ENCODE data around the gene NKD2.

The NKD2 gene

DNA sequence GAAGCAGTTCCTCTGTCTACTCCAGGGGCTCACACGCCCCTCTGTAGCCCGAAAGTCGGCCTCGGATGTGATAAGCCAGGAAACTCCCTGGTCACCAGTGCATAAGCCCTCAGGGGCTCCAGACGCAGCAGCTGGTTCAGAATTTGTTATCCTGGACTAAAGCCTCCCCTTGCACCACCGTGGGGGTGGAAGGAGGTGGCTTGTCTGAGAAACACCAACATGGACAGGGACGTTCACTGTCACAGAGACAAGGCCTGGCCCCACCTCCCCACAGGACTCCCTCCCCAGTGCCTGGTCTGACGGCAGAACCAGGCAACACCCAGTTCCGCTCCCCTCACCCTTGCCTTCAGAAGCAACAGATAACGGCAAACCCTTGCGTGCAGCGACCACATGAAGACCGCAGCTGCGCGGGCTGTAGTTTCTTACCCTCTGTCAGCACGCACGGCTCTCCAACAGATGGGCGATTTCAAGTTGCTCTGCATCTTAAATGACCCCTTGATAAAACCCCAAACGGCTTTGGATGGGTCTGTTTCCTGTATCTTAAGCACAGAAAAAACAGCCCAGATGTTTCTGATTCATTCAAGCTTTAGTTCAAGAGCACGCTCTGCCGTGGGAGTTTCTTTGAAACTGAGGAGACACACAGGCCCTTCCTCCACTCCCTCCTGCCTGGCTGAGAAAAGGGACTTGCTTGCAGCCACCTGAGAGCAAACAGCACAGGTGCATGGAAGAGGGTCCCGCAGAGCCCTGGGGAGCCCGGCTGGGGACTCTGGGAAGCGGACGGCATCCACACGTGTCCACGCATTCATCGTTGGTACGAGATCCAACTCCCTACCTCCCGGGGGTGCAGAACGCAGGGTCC, 44.7 kb upstream of the NKD2 start:
- Histone ChIP-seq H3K4ac (ENCODE audit: low read depth, low read length) (no peak overlapping the region), H2AFZ (ENCODE audit: insufficient read depth, low read length, poor library complexity) (no peak overlapping the region), H3K23ac (ENCODE audit: low read length) (no peak overlapping the region), H3K9ac (ENCODE audit: low read length) (no peak overlapping the region), H3K27me3 (ENCODE audit: insufficient read depth, low read length) (peaks cover 4% of the 10 kb centered on the region), H3K18ac (ENCODE audit: low read length) (no peak overlapping the region), H2BK5ac (ENCODE audit: low read depth, low read length, poor library complexity) (no peak overlapping the region), H3K4me3 (ENCODE audit: low read depth, low read length) (no peak overlapping the region), H4K8ac (ENCODE audit: low read depth, low read length) (no peak overlapping the region), H2AK5ac (ENCODE audit: low read length) (no peak overlapping the region), H4K91ac (ENCODE audit: low read depth, low read length) (no peak overlapping the region), H3K79me2 (ENCODE audit: control insufficient read depth, insufficient read depth, low read length, poor library complexity) (no peaks in the 10 kb centered on the region), H3K27ac (ENCODE audit: low read depth, low read length) (no peak overlapping the region), H4K12ac (ENCODE audit: low read depth, low read length) (no peak overlapping the region), H3K4me2 (ENCODE audit: low read length) (no peak overlapping the region), H3K4me1 (ENCODE audit: control insufficient read depth in 1 of 2, insufficient read depth in 2 of 2, low read length in 2 of 2) (no peaks in the 10 kb centered on the region), H3K14ac (ENCODE audit: low read length) (no peak overlapping the region), H2BK120ac (ENCODE audit: insufficient read depth, low read length, poor library complexity) (no peak overlapping the region), H3K79me1 (ENCODE audit: low read length) (no peaks in the 10 kb centered on the region), H3K9me3 (ENCODE audit: insufficient read depth, low read depth, low read length) (no peaks in the 10 kb centered on the region), H2BK12ac (ENCODE audit: low read length) (no peak overlapping the region), H3K36me3 (ENCODE audit: control insufficient read depth in 1 of 2, insufficient read depth in 2 of 2, low read length in 2 of 2) (no peaks in the 10 kb centered on the region)
- no peak for DNase-seq
- WGBS (ENCODE audit: extremely low coverage, insufficient coverage, insufficient read length): no CpG with 5 or more reads among the region's 31 CpGs

DNA sequence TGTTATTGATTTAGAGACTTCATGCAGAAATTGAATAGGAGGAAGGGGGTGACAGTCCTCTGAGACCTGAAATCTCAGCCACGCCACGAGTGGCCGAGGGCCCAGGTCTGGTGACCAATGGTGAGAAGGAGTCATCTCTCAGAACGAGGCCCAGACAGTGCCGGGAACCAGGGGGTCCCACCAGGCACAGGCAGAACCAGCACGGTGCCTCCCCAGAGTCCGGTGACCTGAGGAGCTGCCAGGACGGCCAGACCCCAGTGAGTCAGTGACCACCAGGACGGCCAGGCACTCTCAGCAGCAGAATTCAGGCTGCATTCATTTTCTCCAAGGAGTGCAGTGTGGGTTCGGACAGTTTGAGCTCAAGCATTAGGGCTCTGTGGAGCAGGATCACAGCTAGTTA, 43.8 kb upstream of the NKD2 start:
- no CpG with 5 or more reads among the region's 10 CpGs for WGBS (ENCODE audit: extremely low coverage, insufficient coverage, insufficient read length)
- no peak overlapping the region for H2BK12ac ChIP-seq (ENCODE audit: low read length)

DNA sequence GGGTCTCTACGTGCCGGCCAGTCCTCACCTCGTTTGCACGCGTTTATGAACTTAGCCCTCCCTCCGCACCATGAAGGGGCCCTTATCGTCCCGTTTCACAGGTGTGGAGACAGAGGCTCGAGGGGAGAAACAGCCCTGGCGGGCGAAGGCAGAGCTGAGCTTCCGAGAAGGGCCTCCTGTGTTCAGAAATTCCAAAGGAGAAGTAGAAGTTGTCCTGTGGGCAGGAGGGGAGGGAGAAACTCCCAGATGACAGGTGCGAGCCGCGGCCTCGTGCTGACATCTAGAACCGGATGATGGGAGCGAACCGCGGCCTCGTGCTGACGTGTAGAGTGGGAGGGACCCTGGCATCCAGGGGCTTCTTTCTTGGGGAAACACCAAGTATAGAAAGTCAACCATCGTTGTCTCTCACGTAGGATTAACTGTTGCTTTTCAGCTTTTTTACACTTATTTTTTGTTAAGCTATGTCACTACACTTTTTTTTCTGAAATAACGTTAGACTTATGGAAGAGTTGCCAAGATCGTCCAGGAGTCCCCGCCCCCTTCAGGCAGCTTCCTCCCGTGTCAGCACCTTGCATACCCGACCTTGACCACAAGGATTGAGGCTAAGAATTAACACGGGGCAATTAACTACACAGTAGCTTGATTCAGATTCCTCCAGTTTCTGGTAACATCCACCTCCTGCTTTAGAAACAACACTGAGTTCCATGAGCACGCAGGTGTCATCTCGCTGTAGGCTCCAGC, 42.8 kb upstream of the NKD2 start:
- Histone ChIP-seq H3K4me1 (ENCODE audit: control insufficient read depth in 1 of 2, insufficient read depth in 2 of 2, low read length in 2 of 2) (no peaks in the 10 kb centered on the region), H2BK120ac (ENCODE audit: insufficient read depth, low read length, poor library complexity) (no peak overlapping the region)
- no CpG with 5 or more reads among the region's 32 CpGs for WGBS (ENCODE audit: extremely low coverage, insufficient coverage, insufficient read length)

More for the DNA sequence above, 43.8 kb upstream of the NKD2 start:
- no peak overlapping the region for H3K9ac ChIP-seq (ENCODE audit: low read length)
- H3K4ac ChIP-seq (ENCODE audit: low read depth, low read length): no peak overlapping the region
- no peak overlapping the region for H3K18ac ChIP-seq (ENCODE audit: low read length)
- H3K27me3 ChIP-seq (ENCODE audit: insufficient read depth, low read length): peaks cover 4% of the 10 kb centered on the region
- DNase-seq: no peak
- no peak overlapping the region for H4K91ac ChIP-seq (ENCODE audit: low read depth, low read length)
- H3K14ac ChIP-seq (ENCODE audit: low read length): no peak overlapping the region
- no peak overlapping the region for H3K23ac ChIP-seq (ENCODE audit: low read length)
- no peak overlapping the region for H2BK5ac ChIP-seq (ENCODE audit: low read depth, low read length, poor library complexity)
- H4K12ac ChIP-seq (ENCODE audit: low read depth, low read length): no peak overlapping the region
- H3K36me3 ChIP-seq (ENCODE audit: control insufficient read depth in 1 of 2, insufficient read depth in 2 of 2, low read length in 2 of 2): no peaks in the 10 kb centered on the region
- no peak overlapping the region for H4K8ac ChIP-seq (ENCODE audit: low read depth, low read length)
- no peak overlapping the region for H3K4me3 ChIP-seq (ENCODE audit: low read depth, low read length)
- H3K79me1 ChIP-seq (ENCODE audit: low read length): no peaks in the 10 kb centered on the region
- H3K9me3 ChIP-seq (ENCODE audit: insufficient read depth, low read depth, low read length): no peaks in the 10 kb centered on the region
- no peak overlapping the region for H3K4me2 ChIP-seq (ENCODE audit: low read length)
- no peak overlapping the region for H2BK120ac ChIP-seq (ENCODE audit: insufficient read depth, low read length, poor library complexity)
- H2AK5ac ChIP-seq (ENCODE audit: low read length): no peak overlapping the region
- H3K27ac ChIP-seq (ENCODE audit: low read depth, low read length): no peak overlapping the region
- H3K79me2 ChIP-seq (ENCODE audit: control insufficient read depth, insufficient read depth, low read length, poor library complexity): no peaks in the 10 kb centered on the region
- H3K4me1 ChIP-seq (ENCODE audit: control insufficient read depth in 1 of 2, insufficient read depth in 2 of 2, low read length in 2 of 2): no peaks in the 10 kb centered on the region
- H2AFZ ChIP-seq (ENCODE audit: insufficient read depth, low read length, poor library complexity): no peak overlapping the region

DNA sequence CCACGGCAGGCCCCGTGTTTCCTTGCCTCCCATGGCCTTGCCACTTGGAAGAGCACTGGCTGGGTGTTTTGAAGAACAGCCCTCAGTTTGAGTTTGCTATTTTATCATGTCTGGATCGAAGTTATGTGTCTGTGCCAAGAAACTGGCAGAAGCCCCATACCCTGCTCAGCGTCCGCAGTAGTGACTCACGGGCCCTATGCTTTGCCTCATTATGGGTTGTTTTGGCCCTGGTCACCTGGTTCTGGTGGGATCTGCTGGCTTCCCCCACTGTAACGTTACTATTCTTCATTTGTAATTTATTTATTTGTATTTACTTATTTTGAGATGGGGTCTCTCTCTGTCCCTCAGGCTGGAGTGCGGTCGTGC, 42.3 kb upstream of the NKD2 start:
- Histone ChIP-seq H3K23ac (ENCODE audit: low read length) (no peak overlapping the region), H3K14ac (ENCODE audit: low read length) (no peak overlapping the region)

More for the DNA sequence above, 42.8 kb upstream of the NKD2 start:
- Histone ChIP-seq H2BK12ac (ENCODE audit: low read length) (no peak overlapping the region), H3K79me1 (ENCODE audit: low read length) (no peaks in the 10 kb centered on the region), H3K27ac (ENCODE audit: low read depth, low read length) (no peak overlapping the region), H3K27me3 (ENCODE audit: insufficient read depth, low read length) (peaks cover 4% of the 10 kb centered on the region), H3K36me3 (ENCODE audit: control insufficient read depth in 1 of 2, insufficient read depth in 2 of 2, low read length in 2 of 2) (no peaks in the 10 kb centered on the region), H3K9me3 (ENCODE audit: insufficient read depth, low read depth, low read length) (no peaks in the 10 kb centered on the region), H4K91ac (ENCODE audit: low read depth, low read length) (no peak overlapping the region), H3K23ac (ENCODE audit: low read length) (no peak overlapping the region), H2AK5ac (ENCODE audit: low read length) (no peak overlapping the region), H3K14ac (ENCODE audit: low read length) (no peak overlapping the region), H3K9ac (ENCODE audit: low read length) (no peak overlapping the region), H3K4ac (ENCODE audit: low read depth, low read length) (no peak overlapping the region), H3K4me3 (ENCODE audit: low read depth, low read length) (no peak overlapping the region), H2BK5ac (ENCODE audit: low read depth, low read length, poor library complexity) (no peak overlapping the region), H3K79me2 (ENCODE audit: control insufficient read depth, insufficient read depth, low read length, poor library complexity) (no peaks in the 10 kb centered on the region), H4K12ac (ENCODE audit: low read depth, low read length) (no peak overlapping the region), H3K4me2 (ENCODE audit: low read length) (no peak overlapping the region), H3K18ac (ENCODE audit: low read length) (no peak overlapping the region), H2AFZ (ENCODE audit: insufficient read depth, low read length, poor library complexity) (no peak overlapping the region), H4K8ac (ENCODE audit: low read depth, low read length) (no peak overlapping the region)
- DNase-seq: no peak

More for the DNA sequence above, 42.3 kb upstream of the NKD2 start:
- Histone ChIP-seq H2BK12ac (ENCODE audit: low read length) (no peak overlapping the region), H2BK5ac (ENCODE audit: low read depth, low read length, poor library complexity) (no peak overlapping the region), H3K4me2 (ENCODE audit: low read length) (no peak overlapping the region), H3K9me3 (ENCODE audit: insufficient read depth, low read depth, low read length) (no peaks in the 10 kb centered on the region), H2AK5ac (ENCODE audit: low read length) (no peak overlapping the region), H3K9ac (ENCODE audit: low read length) (no peak overlapping the region), H3K36me3 (ENCODE audit: control insufficient read depth in 1 of 2, insufficient read depth in 2 of 2, low read length in 2 of 2) (no peaks in the 10 kb centered on the region), H2AFZ (ENCODE audit: insufficient read depth, low read length, poor library complexity) (no peak overlapping the region), H3K27ac (ENCODE audit: low read depth, low read length) (no peak overlapping the region), H3K79me1 (ENCODE audit: low read length) (no peaks in the 10 kb centered on the region), H4K12ac (ENCODE audit: low read depth, low read length) (no peak overlapping the region), H3K79me2 (ENCODE audit: control insufficient read depth, insufficient read depth, low read length, poor library complexity) (no peaks in the 10 kb centered on the region), H4K8ac (ENCODE audit: low read depth, low read length) (no peak overlapping the region), H2BK120ac (ENCODE audit: insufficient read depth, low read length, poor library complexity) (no peak overlapping the region), H3K18ac (ENCODE audit: low read length) (no peak overlapping the region), H3K27me3 (ENCODE audit: insufficient read depth, low read length) (peaks cover 4% of the 10 kb centered on the region), H3K4me1 (ENCODE audit: control insufficient read depth in 1 of 2, insufficient read depth in 2 of 2, low read length in 2 of 2) (no peaks in the 10 kb centered on the region), H3K4ac (ENCODE audit: low read depth, low read length) (no peak overlapping the region), H4K91ac (ENCODE audit: low read depth, low read length) (no peak overlapping the region), H3K4me3 (ENCODE audit: low read depth, low read length) (no peak overlapping the region)
- no CpG with 5 or more reads among the region's 9 CpGs for WGBS (ENCODE audit: extremely low coverage, insufficient coverage, insufficient read length)
- DNase-seq: no peak

Measured in trophoblast cell (in vitro differentiated cells and primary cell).